Ovary (tissue), 3 donors: ENCODE results near the gene OR6C74.

ENCODE experiments used
- EP300 ChIP-seq: sonication (generic); formaldehyde crosslinking; IDR thresholded peaks from one replicate; pipeline ENCODE4 v1.6.1; 2017; ENCODE audit warnings: antibody characterized with exemption
- POLR2A ChIP-seq: fragments of 450-650 bp; IDR thresholded peaks from one replicate; pipeline ENCODE4 v1.6.1; 2017; ENCODE audit warnings: antibody characterized with exemption, mild to moderate bottlenecking, moderate library complexity
- TF ChIP-seq, protein P1 (sequence below), 3 donors: fragments of 450-650 bp in 2 of 3; fragments of 200-600 bp in 1 of 3; IDR thresholded peaks; one replicate each; pipeline versions ENCODE4 v1.5.1 to v1.8.0; 2016 to 2022; ENCODE audit warnings: antibody characterized with exemption in 3 of 3, mild to moderate bottlenecking in 1 of 3
- donor health status: DM: no; HTN: no; CAD: no.

DNA sequence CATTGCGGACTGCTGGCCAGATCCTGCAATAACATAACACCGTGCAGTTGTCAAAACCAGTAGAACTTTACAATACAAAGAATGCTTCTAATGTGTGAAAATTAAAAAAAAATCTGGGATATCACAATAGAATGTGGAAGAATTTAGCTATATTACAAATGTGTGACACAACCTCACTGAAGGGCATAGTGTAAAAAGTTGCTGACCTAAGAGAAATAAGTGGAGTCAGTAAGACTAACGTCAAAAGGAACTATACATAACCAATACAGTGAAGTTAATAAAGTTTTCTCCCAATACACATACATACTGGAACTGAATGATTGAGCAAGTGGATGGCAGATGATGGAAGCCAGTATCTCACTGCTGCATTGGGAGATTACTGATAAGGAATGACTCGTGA lies 12.4 kb downstream of the OR6C74 start:
- TF ChIP-seq, protein P1, sequence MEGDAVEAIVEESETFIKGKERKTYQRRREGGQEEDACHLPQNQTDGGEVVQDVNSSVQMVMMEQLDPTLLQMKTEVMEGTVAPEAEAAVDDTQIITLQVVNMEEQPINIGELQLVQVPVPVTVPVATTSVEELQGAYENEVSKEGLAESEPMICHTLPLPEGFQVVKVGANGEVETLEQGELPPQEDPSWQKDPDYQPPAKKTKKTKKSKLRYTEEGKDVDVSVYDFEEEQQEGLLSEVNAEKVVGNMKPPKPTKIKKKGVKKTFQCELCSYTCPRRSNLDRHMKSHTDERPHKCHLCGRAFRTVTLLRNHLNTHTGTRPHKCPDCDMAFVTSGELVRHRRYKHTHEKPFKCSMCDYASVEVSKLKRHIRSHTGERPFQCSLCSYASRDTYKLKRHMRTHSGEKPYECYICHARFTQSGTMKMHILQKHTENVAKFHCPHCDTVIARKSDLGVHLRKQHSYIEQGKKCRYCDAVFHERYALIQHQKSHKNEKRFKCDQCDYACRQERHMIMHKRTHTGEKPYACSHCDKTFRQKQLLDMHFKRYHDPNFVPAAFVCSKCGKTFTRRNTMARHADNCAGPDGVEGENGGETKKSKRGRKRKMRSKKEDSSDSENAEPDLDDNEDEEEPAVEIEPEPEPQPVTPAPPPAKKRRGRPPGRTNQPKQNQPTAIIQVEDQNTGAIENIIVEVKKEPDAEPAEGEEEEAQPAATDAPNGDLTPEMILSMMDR (IDR thresholded peaks at IDR 0.05), result no peak
- TF ChIP-seq POLR2A (no peak), EP300 (no peak)
